K562 (cell line): ENCODE measurements around the gene CHST15. TPM values are rescaled to one million over a fixed set of nuclear protein-coding genes. Genes with fewer than 3 reads are reported as not detected.

Experiments
- ATAC-seq: fragments of 200-7000 bp; cut with Tn5 transposase; 3 replicates; pipeline ENCODE4 v1.9.1; 2020; ENCODE audit warnings: moderate library complexity
- BruUV-seq: library from RNA; stranded (reverse); fragments of 400-500 nt; replicated peaks from 2 replicates; lab custom pipeline; 2021; lab: Mats Ljungman, UMichigan
- CTCF ChIA-PET: fragments of 300-600 bp; formaldehyde crosslinking; extraction: SDS; loops from one replicate; lab custom pipeline; 2021; ENCODE audit warnings: low intra/inter-chr PET ratio; lab: Yijun Ruan, JAX
- POLR2A ChIA-PET: fragments of 300-600, 350-650 bp; sonication (Branson Sonifier 250); formaldehyde crosslinking; extraction: SDS; loops from one replicate; lab custom pipeline; 2021; ENCODE audit warnings: antibody characterized with exemption, inconsistent platforms; lab: Yijun Ruan, JAX
- DNase-seq, 4 experiments: peaks; one replicate each; pipeline versions ENCODE4 v3.0.0 to v3.0.0-alpha.2; 2011 to 2018; ENCODE audit warnings: low spot score in 3 of 4, mixed read lengths in 3 of 4; ENCODE audit errors: extremely low read depth in 1 of 4
- FAIRE-seq: peaks from 2 replicates; lab custom pipeline; 2011; peaks lifted over from hg19 to GRCh38; lab: Jason Lieb, UNC
- H2AFZ ChIP-seq: 2 replicates; pipeline ENCODE4 v1.6.0; 2011; ENCODE audit warnings: low read depth, low read length, control low read depth, inconsistent platforms
- H3K27ac ChIP-seq: fragments of 200-600 bp; 3 replicates; pipeline ENCODE4 v1.8.0; 2011; ENCODE audit warnings: low read depth, mild to moderate bottlenecking, control low read depth, inconsistent platforms, low read length, moderate library complexity, mixed read lengths; ENCODE audit errors: extremely low read depth
- H3K27me3 ChIP-seq, 2 experiments: fragments of 300-600 bp in 1 of 2; 2 replicates in 1 of 2; 3 replicates in 1 of 2; pipeline versions ENCODE4 v1.6.0 to v1.8.0; 2011; ENCODE audit warnings: inconsistent platforms in 2 of 2, low read length in 2 of 2, mild to moderate bottlenecking in 1 of 2, mixed read lengths in 1 of 2, moderate library complexity in 1 of 2; ENCODE audit not compliant: control insufficient read depth in 2 of 2, insufficient read depth in 2 of 2
- H3K36me3 ChIP-seq: fragments of 300-600 bp; 3 replicates; pipeline ENCODE4 v1.8.0; 2011; ENCODE audit warnings: mild to moderate bottlenecking, low read length, inconsistent platforms; ENCODE audit not compliant: control insufficient read depth, insufficient read depth
- H3K4me1 ChIP-seq, 2 experiments: fragments of 200-600 bp in 1 of 2; replicated peaks in 1 of 2; 2 replicates in 1 of 2; 3 replicates in 1 of 2; pipeline versions ENCODE4 v1.5.1 to v1.8.0; 2011; ENCODE audit warnings: inconsistent platforms in 2 of 2, low read length in 2 of 2, mild to moderate bottlenecking in 1 of 2, mixed read lengths in 1 of 2, moderate library complexity in 1 of 2; ENCODE audit not compliant: control insufficient read depth in 2 of 2, insufficient read depth in 2 of 2
- H3K4me2 ChIP-seq: 2 replicates; pipeline ENCODE4 v1.6.1; 2011; ENCODE audit warnings: low read length, control low read depth, inconsistent platforms, mixed read lengths; ENCODE audit not compliant: insufficient read depth
- H3K4me3 ChIP-seq: fragments of 200-600 bp; sonication (generic), shearing (Covaris generic); 2 replicates; pipeline ENCODE4 v1.5.1; 2016; ENCODE audit warnings: control low read depth, inconsistent platforms
- H3K79me2 ChIP-seq: fragments of 200-600 bp; 3 replicates; pipeline ENCODE4 v1.8.0; 2011; ENCODE audit warnings: low read length, inconsistent platforms; ENCODE audit not compliant: control insufficient read depth, insufficient read depth
- H3K9ac ChIP-seq, 2 experiments: 2 replicates each; pipeline versions ENCODE4 v1.6.0 to v1.6.1; 2011; ENCODE audit warnings: low read depth in 2 of 2, low read length in 2 of 2, control low read depth in 1 of 2, inconsistent platforms in 1 of 2, mild to moderate bottlenecking in 1 of 2, mixed read lengths in 1 of 2; ENCODE audit not compliant: insufficient read depth in 1 of 2
- H3K9me1 ChIP-seq: one replicate; pipeline ENCODE4 v1.6.0; 2011; ENCODE audit warnings: inconsistent platforms, mild to moderate bottlenecking, low read length, moderate library complexity; ENCODE audit not compliant: control insufficient read depth, insufficient read depth
- H3K9me3 ChIP-seq: replicated peaks from 2 replicates; pipeline ENCODE4 v1.5.1; 2011; ENCODE audit warnings: low read depth, low read length, inconsistent platforms; ENCODE audit not compliant: control insufficient read depth, insufficient read depth
- H4K20me1 ChIP-seq: replicated peaks from 2 replicates; pipeline ENCODE4 v1.6.1; 2011; ENCODE audit warnings: low read length, inconsistent platforms, mixed read lengths; ENCODE audit not compliant: control insufficient read depth, insufficient read depth
- DACH1 ChIP-seq: fragments of 450-650 bp; IDR thresholded peaks from 2 replicates; pipeline ENCODE4 v1.6.1; 2018; ENCODE audit not compliant: partially characterized antibody
- EP400 ChIP-seq: fragments of 450-650 bp; IDR thresholded peaks from 2 replicates; pipeline ENCODE4 v1.6.1; 2017; ENCODE audit warnings: antibody characterized with exemption, mild to moderate bottlenecking, moderate library complexity
- PHB2 ChIP-seq: fragments of 450-650 bp; IDR thresholded peaks from 2 replicates; pipeline ENCODE4 v1.6.1; 2017; ENCODE audit warnings: low read depth
- ZC3H8 ChIP-seq: fragments of 450-650 bp; IDR thresholded peaks from 2 replicates; pipeline ENCODE4 v1.6.1; 2017
- ZSCAN29 ChIP-seq: fragments of 450-650 bp; IDR thresholded peaks from 2 replicates; pipeline ENCODE4 v1.6.1; 2017
- WGBS: fragments of 100-300 bp; shearing (Covaris generic); methylation state at CpG from one replicate; pipeline ENCODE4 v1.1.6; 2016; ENCODE audit warnings: low coverage, mixed read lengths; ENCODE audit not compliant: insufficient coverage; ENCODE audit errors: missing lambda C conversion rate; 5-methylcytosine and 5-hydroxymethylcytosine counted together
- in situ Hi-C: fragments of 300-500 bp; cut with MboI; formaldehyde crosslinking; loops from 4 replicates; pipeline ENCODE4 v1.15.0; 2018; ENCODE audit warnings: inconsistent platforms, mixed read lengths
- intact Hi-C: fragments of 100-400 bp; cut with micrococcal nuclease; formaldehyde crosslinking; loops from 2 replicates; pipeline ENCODE4 v1.14.2; 2022
- polyA plus RNA-seq, 8 experiments: library from polyadenylated mRNA; depleted of rRNA in 4 of 8; stranded (reverse) in 5 of 8; unstranded in 3 of 8; fragments of >200 nt; fragmentation: Nextera tagmentation in 2 of 8; fragmentation: Illumina TruSeq in 1 of 8; extraction: Ambion mirVana in 2 of 8; extraction: Trizol in 1 of 8; gene quantifications; 2 replicates each; pipeline versions ENCODE4 v1.2.1 to v1.2.3, GENCODE V29; 2011 to 2014; ENCODE audit warnings: inconsistent platforms in 1 of 8, missing spikeins in 1 of 8
- total RNA-seq, 7 experiments: library from RNA; depleted of rRNA in 6 of 7; stranded (reverse); fragments of >200 nt in 6 of 7; fragmentation: Illumina TruSeq in 2 of 7; extraction: Trizol in 2 of 7; gene quantifications; 2 replicates each; pipeline versions ENCODE4 v1.2.1 to v1.2.3, GENCODE V29; 2011 to 2021; ENCODE audit warnings: low replicate concordance in 1 of 7
- TF ChIP-seq, protein P1 (sequence below): fragments of 250-450 bp; sonication (Bioruptor Pico); IDR thresholded peaks from 2 replicates; pipeline ENCODE4 v1.8.0; 2022; ENCODE audit warnings: moderate library complexity, mild to moderate bottlenecking, inconsistent platforms
- TF ChIP-seq, protein P2 (sequence below): fragments of 200-800 bp; sonication (Bioruptor generic); IDR thresholded peaks from 2 replicates; pipeline ENCODE4 v1.6.1; 2017; ENCODE audit warnings: missing genetic modification characterization, missing compliant biosample characterization

The CHST15 gene
- total and polyA plus RNA-seq, 9 of the 15 experiments (the other 6 are each of a cell fraction or from before 2014, with no cell fraction given), result 0.04 to 0.16 (median 0.08) TPM

DNA sequence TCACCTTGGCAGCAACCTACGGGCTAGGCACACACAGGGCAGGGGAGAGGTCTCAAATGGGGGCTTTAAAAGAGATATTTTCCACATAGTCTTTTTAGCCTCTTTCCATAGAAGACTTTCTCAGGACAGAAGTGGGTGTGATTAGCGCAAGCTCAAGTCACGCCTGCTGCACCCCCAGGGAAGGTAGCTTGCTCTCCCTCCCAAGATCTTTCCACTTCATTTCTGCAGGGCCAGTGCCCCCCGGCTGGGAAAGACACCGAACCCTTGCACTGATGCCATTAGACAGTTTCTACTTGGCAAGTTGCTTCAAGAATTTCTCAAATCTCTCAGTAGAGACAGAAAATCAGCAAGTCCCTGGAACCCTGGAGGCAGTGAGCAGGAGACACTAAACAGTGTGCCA, 19.4 kb downstream of the CHST15 start:
- POLR2A ChIA-PET, result interaction anchor here (0.6 kb wide), 1 partner anchor 1358 kb away, joined by 3 read pairs; no protein-coding TSS in a partner anchor
- intact Hi-C loops, result no loop called here
- TF ChIP-seq EP400, result no peak
- TF ChIP-seq, protein P1, sequence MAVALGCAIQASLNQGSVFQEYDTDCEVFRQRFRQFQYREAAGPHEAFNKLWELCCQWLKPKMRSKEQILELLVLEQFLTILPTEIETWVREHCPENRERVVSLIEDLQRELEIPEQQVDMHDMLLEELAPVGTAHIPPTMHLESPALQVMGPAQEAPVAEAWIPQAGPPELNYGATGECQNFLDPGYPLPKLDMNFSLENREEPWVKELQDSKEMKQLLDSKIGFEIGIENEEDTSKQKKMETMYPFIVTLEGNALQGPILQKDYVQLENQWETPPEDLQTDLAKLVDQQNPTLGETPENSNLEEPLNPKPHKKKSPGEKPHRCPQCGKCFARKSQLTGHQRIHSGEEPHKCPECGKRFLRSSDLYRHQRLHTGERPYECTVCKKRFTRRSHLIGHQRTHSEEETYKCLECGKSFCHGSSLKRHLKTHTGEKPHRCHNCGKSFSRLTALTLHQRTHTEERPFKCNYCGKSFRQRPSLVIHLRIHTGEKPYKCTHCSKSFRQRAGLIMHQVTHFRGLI (CRISPR knock-in tag), result no peak
- TF ChIP-seq, protein P2, sequence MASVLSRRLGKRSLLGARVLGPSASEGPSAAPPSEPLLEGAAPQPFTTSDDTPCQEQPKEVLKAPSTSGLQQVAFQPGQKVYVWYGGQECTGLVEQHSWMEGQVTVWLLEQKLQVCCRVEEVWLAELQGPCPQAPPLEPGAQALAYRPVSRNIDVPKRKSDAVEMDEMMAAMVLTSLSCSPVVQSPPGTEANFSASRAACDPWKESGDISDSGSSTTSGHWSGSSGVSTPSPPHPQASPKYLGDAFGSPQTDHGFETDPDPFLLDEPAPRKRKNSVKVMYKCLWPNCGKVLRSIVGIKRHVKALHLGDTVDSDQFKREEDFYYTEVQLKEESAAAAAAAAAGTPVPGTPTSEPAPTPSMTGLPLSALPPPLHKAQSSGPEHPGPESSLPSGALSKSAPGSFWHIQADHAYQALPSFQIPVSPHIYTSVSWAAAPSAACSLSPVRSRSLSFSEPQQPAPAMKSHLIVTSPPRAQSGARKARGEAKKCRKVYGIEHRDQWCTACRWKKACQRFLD, result no peak
- TF ChIP-seq PHB2, result no peak
- TF ChIP-seq DACH1, result no peak
- TF ChIP-seq ZSCAN29, result no peak
- TF ChIP-seq ZC3H8, result no peak
- TF ChIP-seq, all 486 proteins: peak for 0
- no peak overlapping the region for H3K4me2 ChIP-seq
- no peaks in the 10 kb centered on the region for H3K9me1 ChIP-seq
- H2AFZ ChIP-seq, result no peak overlapping the region
- H3K9ac ChIP-seq, result no peak overlapping the region
- no peaks in the 10 kb centered on the region for H3K4me1 ChIP-seq
- no peak for ATAC-seq
- H3K79me2 ChIP-seq, result no peaks in the 10 kb centered on the region
- peaks cover 4 to 47% of the 10 kb centered on the region in 2 experiments; a peak in 3 of 5 replicates for H3K27me3 ChIP-seq
- in situ Hi-C loops, result no loop called here
- no peak for FAIRE-seq
- DNase-seq, result no peak
- no TSS peak for BruUV-seq
- WGBS, result 6% methylated on average over 5 of the region's 5 CpGs
- H3K4me3 ChIP-seq, result no peak overlapping the region
- H3K27ac ChIP-seq, result no peak overlapping the region
- CTCF ChIA-PET, result no interaction called here
- H3K36me3 ChIP-seq, result no peaks in the 10 kb centered on the region
- no peaks in the 10 kb centered on the region for H3K9me3 ChIP-seq
- no peaks in the 10 kb centered on the region for H4K20me1 ChIP-seq
